Heart left ventricle (tissue), 16 donors: ENCODE results near the gene DLGAP4. TPM values are rescaled to one million over a fixed set of nuclear protein-coding genes. Genes with fewer than 3 reads are reported as not detected.

Experiments
- ATAC-seq, 4 donors: fragments of 200-7000 bp; cut with Tn5 transposase; one replicate each; pipeline ENCODE4 v1.9.1; 2020 to 2022; ENCODE audit warnings: moderate library complexity in 4 of 4, mild to moderate bottlenecking in 3 of 4, moderate number of reproducible peaks in 1 of 4
- DNase-seq, 5 donors: peaks; one replicate each; pipeline ENCODE4 v3.0.0-alpha.2; 2020
- H3K27ac ChIP-seq, 12 donors: fragments of 200-600 bp; sonication (generic) in 4 of 12; one replicate each; pipeline versions ENCODE4 v1.5.0 to v1.8.0; 2016 to 2022; ENCODE audit warnings: mild to moderate bottlenecking in 2 of 12
- H3K27me3 ChIP-seq, 9 donors: fragments of 200-600 bp; sonication (generic) in 2 of 9; one replicate each; pipeline versions ENCODE4 v1.5.1 to v1.8.0; 2016 to 2022; ENCODE audit warnings: mild to moderate bottlenecking in 3 of 9
- H3K36me3 ChIP-seq, 9 donors: fragments of 200-600 bp; sonication (generic) in 2 of 9; one replicate each; pipeline versions ENCODE4 v1.5.0 to v1.8.0; 2018 to 2022; ENCODE audit warnings: mild to moderate bottlenecking in 2 of 9
- H3K4me1 ChIP-seq, 12 donors: fragments of 200-600 bp; sonication (generic) in 4 of 12; one replicate each; pipeline versions ENCODE4 v1.5.0 to v1.8.0; 2016 to 2022; ENCODE audit warnings: mild to moderate bottlenecking in 3 of 12
- H3K4me3 ChIP-seq, 12 donors: fragments of 200-600 bp; sonication (generic) in 4 of 12; one replicate each; pipeline versions ENCODE4 v1.5.0 to v1.8.0; 2017 to 2022; ENCODE audit warnings: mild to moderate bottlenecking in 9 of 12, moderate library complexity in 4 of 12
- H3K9me3 ChIP-seq, 12 donors: fragments of 200-600 bp; sonication (generic) in 4 of 12; one replicate each; pipeline versions ENCODE4 v1.5.0 to v1.8.0; 2016 to 2022; ENCODE audit warnings: mild to moderate bottlenecking in 1 of 12
- POLR2A ChIP-seq, 2 donors: fragments of 450-650 bp; IDR thresholded peaks; one replicate each; pipeline ENCODE4 v1.6.1; 2017; ENCODE audit warnings: antibody characterized with exemption in 2 of 2, mild to moderate bottlenecking in 2 of 2, moderate library complexity in 2 of 2
- WGBS, 4 donors: extraction: QIAGEN DNeasy Blood & Tissue Kit in 2 of 4; methylation state at CpG; one replicate each; pipeline versions ENCODE4 v1.1.5 to v1.1.7; 2013 to 2018; 5-methylcytosine and 5-hydroxymethylcytosine counted together
- intact Hi-C, 10 donors: fragments of 100-400 bp; cut with DNase I; formaldehyde crosslinking; loops; one replicate each; pipeline versions ENCODE4 v1.11.1 to v1.14.2; 2022
- polyA plus RNA-seq, 2 donors: library from polyadenylated mRNA; stranded (reverse); fragments of 200-250 nt; gene quantifications; one replicate each; pipeline ENCODE4 v1.2.3, GENCODE V29; 2013
- total RNA-seq, 9 donors: library from RNA; depleted of rRNA in 2 of 9; stranded (reverse); fragments of >200 nt in 2 of 9; fragmentation: NEBNext Ultra II Directional in 3 of 9; extraction: Animal tissue kit (Norgen Biotek cat#: 25700) in 3 of 9; gene quantifications; one replicate each; pipeline versions ENCODE4 v1.1.0 to v1.2.4, GENCODE V29; 2016 to 2023
- TF ChIP-seq, protein P1 (sequence below), 12 donors: fragments of 200-600 bp; sonication (generic) in 4 of 12; IDR thresholded peaks; one replicate each; pipeline versions ENCODE4 v1.5.0 to v1.8.0; 2018 to 2022; ENCODE audit warnings: antibody characterized with exemption in 12 of 12, mild to moderate bottlenecking in 5 of 12
- donor health status: ischemic (EF 13 %, LVEDD 7.1; RV severe dilation, severe dysfunction).
- donor health status: healthy with polysubstance abuse.
- donor health status: DM: no; HTN: yes; CAD: no.
- donor health status: DM: no; HTN: no; CAD: no.
- donor health status: ischemic (EF 25% LVEDD 6.9; RV normal size, moderate dysfunction).
- donor health status: ischemic (EF 25% LVEDD 5.7; RV mildly dilated, moderate dysfunction).
- donor health status: healthy.
- donor health status: DM: yes; HTN: yes; CAD: no.
- donor health status: ischemic (EF 35%, LVEDD 5.7; RV mildly dilated, moderate dysfunction).
- donor health status: nonischemic (EF 11% LVEDD 7.7; RV severe dilation, severe dysfunction).
- donor health status: DM: yes; HTN: yes; CAD: no.
- donor health status: PGD.
- donor health status: ischemic (EF 29% LVEDD 5.4; RV normal size, mild dysfunction).
- donor health status: nonischemic (EF 23%, LVEDD 6.1; RV moderate dilation, normal function).

Gene DLGAP4
- total and polyA plus RNA-seq, 11 donors = 25.6 to 76.7 (median 55.1) TPM

DNA sequence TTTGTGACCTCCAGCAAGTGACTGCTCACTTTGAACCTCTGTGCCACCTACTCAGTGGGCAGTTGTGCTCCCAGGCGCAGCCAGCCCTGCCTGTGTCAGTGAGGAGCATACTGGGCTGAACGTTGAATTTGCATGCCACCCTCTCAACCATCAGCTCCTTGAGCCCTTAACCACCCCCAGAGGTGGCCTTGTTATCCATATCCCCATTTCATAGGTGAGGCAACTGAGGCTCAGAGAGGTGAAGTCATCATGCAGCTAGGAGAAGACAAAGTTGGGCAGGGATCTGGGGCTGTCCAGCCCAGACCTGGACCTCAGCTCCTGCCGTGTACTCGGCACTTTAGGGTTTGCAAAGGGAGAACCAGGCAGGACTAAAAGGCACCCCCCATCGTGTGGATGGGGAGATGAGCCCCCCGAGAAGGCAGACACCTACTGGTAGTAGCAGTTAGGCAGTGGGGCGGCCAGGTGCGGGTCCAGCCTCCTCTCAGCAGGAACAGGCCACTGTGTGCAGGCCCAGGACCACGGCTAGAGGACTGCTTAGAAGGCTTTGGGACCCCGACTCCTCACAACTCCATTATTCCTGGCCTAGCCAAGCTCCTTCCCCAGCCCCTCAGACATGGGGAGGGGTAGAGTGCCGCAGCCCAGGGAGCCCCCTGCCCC, 134.4 kb downstream of the DLGAP4 start:
- H3K36me3 ChIP-seq = no peaks in the 10 kb centered on the region
- H3K9me3 ChIP-seq = no peaks in the 10 kb centered on the region
- ATAC-seq (no peak), DNase-seq (no peak)
- TF ChIP-seq, protein P1, sequence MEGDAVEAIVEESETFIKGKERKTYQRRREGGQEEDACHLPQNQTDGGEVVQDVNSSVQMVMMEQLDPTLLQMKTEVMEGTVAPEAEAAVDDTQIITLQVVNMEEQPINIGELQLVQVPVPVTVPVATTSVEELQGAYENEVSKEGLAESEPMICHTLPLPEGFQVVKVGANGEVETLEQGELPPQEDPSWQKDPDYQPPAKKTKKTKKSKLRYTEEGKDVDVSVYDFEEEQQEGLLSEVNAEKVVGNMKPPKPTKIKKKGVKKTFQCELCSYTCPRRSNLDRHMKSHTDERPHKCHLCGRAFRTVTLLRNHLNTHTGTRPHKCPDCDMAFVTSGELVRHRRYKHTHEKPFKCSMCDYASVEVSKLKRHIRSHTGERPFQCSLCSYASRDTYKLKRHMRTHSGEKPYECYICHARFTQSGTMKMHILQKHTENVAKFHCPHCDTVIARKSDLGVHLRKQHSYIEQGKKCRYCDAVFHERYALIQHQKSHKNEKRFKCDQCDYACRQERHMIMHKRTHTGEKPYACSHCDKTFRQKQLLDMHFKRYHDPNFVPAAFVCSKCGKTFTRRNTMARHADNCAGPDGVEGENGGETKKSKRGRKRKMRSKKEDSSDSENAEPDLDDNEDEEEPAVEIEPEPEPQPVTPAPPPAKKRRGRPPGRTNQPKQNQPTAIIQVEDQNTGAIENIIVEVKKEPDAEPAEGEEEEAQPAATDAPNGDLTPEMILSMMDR (IDR thresholded peaks at IDR 0.05) = no peak
- TF ChIP-seq POLR2A (IDR thresholded peaks at IDR 0.05) = no peak
- no peak overlapping the region for H3K27ac ChIP-seq
- H3K4me1 ChIP-seq = peaks cover 0 to 8% (median 0%) of the 10 kb centered on the region in 12 donors
- H3K4me3 ChIP-seq = no peak overlapping the region
- intact Hi-C loops = loop anchor here in 2 of 10 donors (5.0 kb wide), 2 partner anchors 228 to 238 kb away; no protein-coding TSS in a partner anchor
- 78 to 83% (median 82%) methylated on average over 8 to 11 of the region's 11 CpGs for WGBS, 4 donors
- H3K27me3 ChIP-seq = peaks cover 0 to 16% (median 3%) of the 10 kb centered on the region in 9 donors

DNA sequence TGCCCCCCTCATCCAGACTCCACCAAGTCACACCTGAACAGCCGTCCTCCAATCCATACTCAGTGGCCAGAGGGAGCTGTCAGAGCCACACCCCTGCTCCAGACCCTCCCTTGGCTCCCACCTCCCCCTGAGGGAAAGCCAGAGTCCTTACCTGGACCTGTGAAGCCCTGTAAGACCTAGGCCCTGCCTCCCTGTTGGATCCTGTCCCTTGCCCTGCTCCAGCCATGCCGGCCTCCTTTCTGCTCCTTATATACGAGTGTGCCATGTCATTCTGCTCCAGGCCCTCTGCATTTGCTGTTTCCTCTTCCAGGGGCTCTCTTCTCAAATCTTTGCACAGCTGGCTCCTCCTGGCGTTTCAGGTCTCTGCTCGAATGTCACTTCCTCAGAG, 134.9 kb downstream of the DLGAP4 start:
- H3K9me3 ChIP-seq = no peaks in the 10 kb centered on the region
- H3K36me3 ChIP-seq = no peaks in the 10 kb centered on the region
- intact Hi-C loops = loop anchor here in 2 of 10 donors (5.0 kb wide), 2 partner anchors 229 to 239 kb away; no protein-coding TSS in a partner anchor
- H3K27me3 ChIP-seq = peaks cover 0 to 16% (median 3%) of the 10 kb centered on the region in 9 donors
- 42 to 64% (median 54%) methylated on average over 4 to 5 of the region's 5 CpGs for WGBS, 4 donors
- H3K27ac ChIP-seq = no peak overlapping the region
- H3K4me1 ChIP-seq = peaks cover 0 to 6% (median 0%) of the 10 kb centered on the region in 12 donors
- ATAC-seq = no peak
- no peak overlapping the region for H3K4me3 ChIP-seq
- no peak for TF ChIP-seq POLR2A (IDR thresholded peaks at IDR 0.05)
- TF ChIP-seq, protein P1 (IDR thresholded peaks at IDR 0.05) = no peak
- no peak for DNase-seq

DNA sequence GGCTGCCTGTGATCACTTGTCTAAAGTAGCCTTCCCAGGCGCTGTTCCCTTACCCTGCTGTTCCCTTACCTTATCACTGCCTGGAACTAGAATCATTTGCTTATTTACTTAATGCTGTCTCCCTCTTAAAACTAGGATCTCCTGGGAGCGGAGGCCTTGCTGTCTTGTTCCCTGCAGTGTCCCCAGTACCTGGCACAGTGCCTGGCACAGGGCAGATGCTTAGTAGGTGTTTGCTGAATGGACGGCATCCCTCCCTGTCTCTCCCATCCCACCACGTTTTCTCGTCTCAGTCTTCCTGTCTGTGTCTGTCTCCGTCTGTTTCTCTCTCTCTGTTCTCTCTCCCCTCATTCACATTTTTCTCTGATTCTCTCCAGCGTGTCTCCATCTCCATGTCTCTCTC, 135.3 kb downstream of the DLGAP4 start:
- no peak overlapping the region for H3K4me3 ChIP-seq
- ATAC-seq (no peak), DNase-seq (no peak)
- TF ChIP-seq, protein P1 (IDR thresholded peaks at IDR 0.05) = no peak
- no peak for TF ChIP-seq POLR2A (IDR thresholded peaks at IDR 0.05)
- 74 to 81% (median 75%) methylated on average over 7 of the region's 7 CpGs for WGBS, 4 donors
- peaks cover 0 to 2% (median 0%) of the 10 kb centered on the region in 12 donors for H3K4me1 ChIP-seq
- no peak overlapping the region for H3K27ac ChIP-seq
- H3K9me3 ChIP-seq = no peaks in the 10 kb centered on the region
- peaks cover 0 to 12% (median 2%) of the 10 kb centered on the region in 9 donors for H3K27me3 ChIP-seq
- intact Hi-C loops = loop anchor here in 2 of 10 donors (5.0 kb wide), 2 partner anchors 229 to 239 kb away; no protein-coding TSS in a partner anchor
- no peaks in the 10 kb centered on the region for H3K36me3 ChIP-seq

DNA sequence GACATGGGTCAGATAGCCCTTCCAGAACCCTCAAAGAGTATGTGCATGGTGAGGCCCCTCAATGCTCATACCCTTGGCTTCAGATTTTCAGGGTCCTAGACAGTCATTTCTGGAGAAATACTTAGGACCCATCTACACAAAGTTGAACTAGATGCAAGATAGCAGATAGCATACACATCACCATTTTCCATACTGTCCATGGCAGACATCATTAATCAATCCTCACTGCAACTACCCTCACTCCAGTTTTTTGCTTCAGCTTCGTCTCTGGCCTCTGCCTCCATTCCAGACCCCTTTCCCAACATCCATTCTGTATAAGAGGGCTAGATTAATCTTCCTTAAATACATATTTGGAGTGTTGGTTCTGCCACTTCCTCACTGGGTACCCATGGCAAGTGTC, 139.7 kb downstream of the DLGAP4 start:
- Histone ChIP-seq H3K36me3 (no peaks in the 10 kb centered on the region), H3K4me3 (no peak overlapping the region), H3K27me3 (no peaks in the 10 kb centered on the region), H3K9me3 (no peaks in the 10 kb centered on the region), H3K4me1 (no peaks in the 10 kb centered on the region), H3K27ac (no peak overlapping the region)
- 90 to 100% (median 94%) methylated on average over 1 of the region's 1 CpG for WGBS, 4 donors
- ATAC-seq (no peak), DNase-seq (no peak)
- intact Hi-C loops = no loop called here
- TF ChIP-seq, protein P1 (IDR thresholded peaks at IDR 0.05) = no peak
- no peak for TF ChIP-seq POLR2A (IDR thresholded peaks at IDR 0.05)
